ENCODE measurements around the gene OGFOD3.

DNA sequence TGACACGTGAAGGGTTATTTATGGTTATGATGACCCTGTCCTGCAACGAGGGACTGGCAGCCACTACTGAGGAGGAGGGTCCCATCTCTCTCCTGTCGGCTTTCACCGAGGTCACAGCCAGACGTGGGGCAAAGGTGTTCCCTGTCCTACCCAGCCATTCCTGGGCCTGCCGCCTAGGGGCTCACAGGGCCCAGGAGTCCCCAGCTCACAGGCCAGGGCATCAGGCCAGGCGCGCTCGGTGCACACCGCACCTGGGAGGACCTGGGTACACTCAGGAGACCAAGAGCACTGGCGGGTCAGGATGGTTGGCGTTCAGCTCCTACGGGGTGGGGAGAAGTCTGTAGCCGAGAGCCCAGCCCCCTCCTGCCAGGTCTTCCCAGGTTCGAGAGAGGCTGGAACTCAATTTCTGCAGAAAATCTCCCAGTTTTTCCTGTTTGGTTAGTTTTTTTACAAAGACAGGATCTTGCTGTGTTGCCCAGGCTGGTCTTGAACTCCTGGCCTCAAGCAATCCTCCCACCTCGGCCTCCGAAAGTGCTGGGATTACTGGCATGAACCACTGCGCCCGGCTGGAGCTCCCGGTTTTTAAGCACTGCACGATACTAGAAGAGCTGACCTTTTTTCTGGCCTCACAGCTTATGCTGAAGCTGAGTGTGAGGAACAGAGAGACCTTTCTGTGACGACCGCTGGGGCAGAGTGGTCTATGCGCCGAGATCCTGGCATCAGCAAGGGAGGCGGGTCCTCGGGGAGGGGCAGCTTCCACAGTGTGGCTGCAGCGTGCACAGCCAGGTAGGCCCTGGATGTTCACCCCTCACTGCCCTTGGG, 24.5 kb upstream of the OGFOD3 start:
- TF ChIP-seq CREB1 (IDR thresholded peaks at IDR 0.05; ENCODE audit: low read depth) (no peak), MAX (IDR thresholded peaks at IDR 0.05) (no peak), FOXM1 (IDR thresholded peaks at IDR 0.05; ENCODE audit: borderline replicate concordance, low read depth) (no peak), TAF1 (IDR thresholded peaks at IDR 0.05; ENCODE audit: low read depth) (no peak), EP300 (IDR thresholded peaks at IDR 0.05; ENCODE audit: borderline replicate concordance) (no peak), YY1 (IDR thresholded peaks at IDR 0.05; ENCODE audit: low read depth) (no peak), CEBPB (IDR thresholded peaks at IDR 0.05) (no peak)

All from Ishikawa (cell line).